GM19238 (cell line): ENCODE results near the gene GREB1.

ENCODE experiments used
- DNase-seq: peaks from one replicate; pipeline ENCODE4 v3.0.0; 2011; ENCODE audit warnings: low spot score; ENCODE audit not compliant: insufficient read length

Gene GREB1

GRCh38 chr2:11579867-11580659 lies 46.2 kb downstream of the GREB1 start:
- DNase-seq: no peak

GRCh38 chr2:11580697-11581096 lies 46.9 kb downstream of the GREB1 start:
- DNase-seq: no peak

- no peak for DNase-seq
These were observed 47.4 kb downstream of the GREB1 start for GRCh38 chr2:11581124-11581796.

- no peak for DNase-seq
These were observed 48.2 kb downstream of the GREB1 start for GRCh38 chr2:11581797-11582611.

GRCh38 chr2:11582612-11582861 lies 48.7 kb downstream of the GREB1 start:
- DNase-seq: no peak

GRCh38 chr2:11582862-11583752 lies 49.3 kb downstream of the GREB1 start:
- DNase-seq: peak; percentile 28

GRCh38 chr2:11583840-11584524 lies 50.1 kb downstream of the GREB1 start:
- DNase-seq: peak; percentile 63

- DNase-seq: no peak
These were observed 50.7 kb downstream of the GREB1 start for GRCh38 chr2:11584525-11585056.

- no peak for DNase-seq
These were observed 51.2 kb downstream of the GREB1 start for GRCh38 chr2:11585071-11585470.

- no peak for DNase-seq
These were observed 54.6 kb downstream of the GREB1 start for GRCh38 chr2:11588228-11589110.

GRCh38 chr2:11589316-11589940 lies 55.6 kb downstream of the GREB1 start:
- no peak for DNase-seq

GRCh38 chr2:11590193-11590592 lies 56.3 kb downstream of the GREB1 start:
- DNase-seq: no peak

- DNase-seq: no peak
These were observed 57.2 kb downstream of the GREB1 start for GRCh38 chr2:11591091-11591490.

- DNase-seq: no peak
These were observed 59.1 kb downstream of the GREB1 start for GRCh38 chr2:11592671-11593574.

GRCh38 chr2:11596801-11597200 lies 63.0 kb downstream of the GREB1 start:
- DNase-seq: no peak

GRCh38 chr2:11597538-11598225 lies 63.8 kb downstream of the GREB1 start:
- no peak for DNase-seq

- DNase-seq: no peak
These were observed 64.4 kb downstream of the GREB1 start for GRCh38 chr2:11598228-11598731.
